22Rv1 (cell line): Measurements from ENCODE around the gene GSK3B.

ENCODE experiments used
- ZFX ChIP-seq: fragments of 450-650 bp; IDR thresholded peaks from 2 replicates; pipeline ENCODE4 v1.6.1; 2017; ENCODE audit warnings: antibody characterized with exemption, borderline replicate concordance
- TF ChIP-seq, protein P1 (sequence below): fragments of 450-650 bp; IDR thresholded peaks from 2 replicates; pipeline ENCODE4 v1.5.1; 2017; ENCODE audit warnings: mild to moderate bottlenecking

DNA sequence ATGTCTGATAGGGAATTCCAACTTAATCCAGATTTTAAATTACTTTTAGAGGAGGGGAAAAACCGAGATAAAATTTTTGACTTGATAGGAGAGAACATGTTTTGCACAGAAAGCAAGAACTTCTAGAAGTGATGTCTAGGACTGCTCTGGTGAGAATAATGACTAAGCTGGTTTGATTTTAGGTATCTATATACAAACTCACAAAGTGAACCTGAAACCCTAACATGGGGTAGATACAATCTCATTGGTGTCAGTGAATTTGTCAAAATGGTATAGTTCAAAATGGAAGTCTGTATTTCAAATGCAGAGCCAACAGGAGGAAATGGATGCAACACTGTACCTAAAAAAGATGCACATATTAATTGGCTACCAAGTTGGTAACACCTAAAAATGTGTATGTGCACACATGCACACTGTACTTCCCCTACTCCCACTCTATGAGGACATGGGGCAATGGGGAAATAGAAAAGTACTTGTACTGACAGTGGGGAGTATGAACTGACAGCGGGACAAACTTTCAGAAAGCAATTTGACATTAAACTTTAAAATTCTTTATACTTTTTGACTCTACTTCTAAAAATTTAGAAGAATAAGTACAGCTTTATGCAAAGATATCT, 259.4 kb downstream of the GSK3B start:
- TF ChIP-seq, protein P1, sequence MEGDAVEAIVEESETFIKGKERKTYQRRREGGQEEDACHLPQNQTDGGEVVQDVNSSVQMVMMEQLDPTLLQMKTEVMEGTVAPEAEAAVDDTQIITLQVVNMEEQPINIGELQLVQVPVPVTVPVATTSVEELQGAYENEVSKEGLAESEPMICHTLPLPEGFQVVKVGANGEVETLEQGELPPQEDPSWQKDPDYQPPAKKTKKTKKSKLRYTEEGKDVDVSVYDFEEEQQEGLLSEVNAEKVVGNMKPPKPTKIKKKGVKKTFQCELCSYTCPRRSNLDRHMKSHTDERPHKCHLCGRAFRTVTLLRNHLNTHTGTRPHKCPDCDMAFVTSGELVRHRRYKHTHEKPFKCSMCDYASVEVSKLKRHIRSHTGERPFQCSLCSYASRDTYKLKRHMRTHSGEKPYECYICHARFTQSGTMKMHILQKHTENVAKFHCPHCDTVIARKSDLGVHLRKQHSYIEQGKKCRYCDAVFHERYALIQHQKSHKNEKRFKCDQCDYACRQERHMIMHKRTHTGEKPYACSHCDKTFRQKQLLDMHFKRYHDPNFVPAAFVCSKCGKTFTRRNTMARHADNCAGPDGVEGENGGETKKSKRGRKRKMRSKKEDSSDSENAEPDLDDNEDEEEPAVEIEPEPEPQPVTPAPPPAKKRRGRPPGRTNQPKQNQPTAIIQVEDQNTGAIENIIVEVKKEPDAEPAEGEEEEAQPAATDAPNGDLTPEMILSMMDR: no peak
- TF ChIP-seq ZFX: no peak
